ENCODE measurements around the gene TAS2R60. TPM values are rescaled to one million over a fixed set of nuclear protein-coding genes. Genes with fewer than 3 reads are reported as not detected.

Gene TAS2R60
- total RNA-seq, 1 experiment from 2014 or later: not detected

DNA sequence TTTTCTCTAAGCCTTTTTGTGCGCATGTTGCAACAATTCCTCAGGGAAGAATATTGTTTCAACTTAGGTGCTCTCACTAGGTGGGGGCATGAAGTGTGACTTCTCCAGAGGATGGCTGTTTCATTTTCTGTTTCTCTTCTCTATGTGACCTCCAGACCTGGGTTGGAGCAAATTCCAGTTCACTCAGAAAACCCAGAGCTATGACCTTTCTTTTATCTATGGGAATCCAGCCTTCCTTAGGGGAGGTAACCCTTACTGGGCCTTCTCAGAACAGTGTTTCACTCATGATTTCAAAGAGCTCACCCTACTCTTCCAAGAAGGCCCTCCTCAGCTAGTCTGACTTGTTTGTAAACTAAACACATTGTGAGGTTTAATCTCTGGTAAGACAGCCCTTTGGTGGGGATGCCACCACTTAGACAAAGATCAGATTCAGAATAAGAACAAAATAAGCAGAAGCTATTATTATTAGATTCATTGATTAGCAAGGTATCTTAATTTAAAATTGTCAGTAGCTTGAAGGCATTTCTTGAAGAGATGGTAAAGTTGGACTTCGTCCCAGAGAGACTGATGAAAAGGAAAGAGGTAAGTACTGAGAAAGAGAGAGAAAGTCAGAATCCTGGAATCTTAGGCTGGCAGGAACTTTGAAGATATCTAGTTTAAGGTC, 16.6 kb upstream of the TAS2R60 start:
- intact Hi-C loops (cut with micrococcal nuclease; ENCODE audit: unreplicated experiment): no loop called here
- ChIA-PET CTCF (no interaction called here), POLR2A (ENCODE audit: low non-redundant PET) (no interaction called here)
- Histone ChIP-seq H3K9me3 (ENCODE audit: low read depth, low read length, poor library complexity, severe bottlenecking) (no peaks in the 10 kb centered on the region), H3K27me3 (replicated peaks; ENCODE audit: insufficient read depth, low read depth, low read length, poor library complexity) (no peaks in the 10 kb centered on the region), H3K4me1 (ENCODE audit: insufficient read depth, low read length, poor library complexity, severe bottlenecking) (no peaks in the 10 kb centered on the region), H3K36me3 (ENCODE audit: insufficient read depth, low read length, poor library complexity, severe bottlenecking) (no peaks in the 10 kb centered on the region), H3K4me3 (ENCODE audit: low read depth, low read length, poor library complexity, severe bottlenecking) (no peak overlapping the region), H3K27ac (ENCODE audit: low read depth, low read length, poor library complexity, severe bottlenecking) (no peak overlapping the region)
- no TSS peak for BruUV-seq (replicated peaks)
- TF ChIP-seq EZH2 (IDR thresholded peaks at IDR 0.05; ENCODE audit: borderline replicate concordance, low read depth, low read length, poor library complexity, severe bottlenecking) (no peak), CTCF (conservative IDR thresholded peaks at IDR 0.05; ENCODE audit: low read depth, low read length) (no peak)
- DNase-seq (ENCODE audit: low spot score): no peak

- no peaks in the 10 kb centered on the region for H3K27me3 ChIP-seq (replicated peaks; ENCODE audit: insufficient read depth, low read depth, low read length, poor library complexity)
- no TSS peak for BruUV-seq (replicated peaks)
- no peak overlapping the region for H3K27ac ChIP-seq (ENCODE audit: low read depth, low read length, poor library complexity, severe bottlenecking)
- H3K9me3 ChIP-seq (ENCODE audit: low read depth, low read length, poor library complexity, severe bottlenecking): no peaks in the 10 kb centered on the region
- DNase-seq (ENCODE audit: low spot score): no peak
- TF ChIP-seq CTCF (conservative IDR thresholded peaks at IDR 0.05; ENCODE audit: low read depth, low read length) (no peak), EZH2 (IDR thresholded peaks at IDR 0.05; ENCODE audit: borderline replicate concordance, low read depth, low read length, poor library complexity, severe bottlenecking) (no peak)
- CTCF ChIA-PET: no interaction called here
- intact Hi-C loops (cut with micrococcal nuclease; ENCODE audit: unreplicated experiment): no loop called here
- POLR2A ChIA-PET (ENCODE audit: low non-redundant PET): no interaction called here
- no peaks in the 10 kb centered on the region for H3K36me3 ChIP-seq (ENCODE audit: insufficient read depth, low read length, poor library complexity, severe bottlenecking)
- no peak overlapping the region for H3K4me3 ChIP-seq (ENCODE audit: low read depth, low read length, poor library complexity, severe bottlenecking)
- no peaks in the 10 kb centered on the region for H3K4me1 ChIP-seq (ENCODE audit: insufficient read depth, low read length, poor library complexity, severe bottlenecking)
These were observed 13.2 kb upstream of the TAS2R60 start for GRCh38 chr7:143429770-143430698.

DNA sequence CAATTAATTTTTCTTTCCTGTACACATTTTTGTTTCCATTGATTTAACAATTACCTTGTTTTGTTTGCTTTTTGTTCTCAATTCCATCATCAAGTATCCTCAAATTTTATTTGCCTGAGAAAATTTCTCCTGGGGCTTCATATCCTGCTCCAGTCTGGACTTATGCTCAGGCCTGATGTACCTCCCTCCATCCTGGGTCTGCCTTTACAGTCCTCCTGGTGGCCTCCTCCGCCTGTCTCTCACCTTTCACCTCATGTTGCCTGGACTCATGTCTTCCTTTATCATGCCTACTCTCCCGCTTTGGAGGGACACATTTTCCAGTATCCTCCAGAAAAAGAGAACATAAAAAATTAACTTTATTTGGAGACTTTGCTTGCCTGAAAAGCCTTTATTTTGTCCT, 12.1 kb upstream of the TAS2R60 start:
- Histone ChIP-seq H3K36me3 (ENCODE audit: insufficient read depth, low read length, poor library complexity, severe bottlenecking) (no peaks in the 10 kb centered on the region), H3K9me3 (ENCODE audit: low read depth, low read length, poor library complexity, severe bottlenecking) (no peaks in the 10 kb centered on the region), H3K4me3 (ENCODE audit: low read depth, low read length, poor library complexity, severe bottlenecking) (no peak overlapping the region), H3K4me1 (ENCODE audit: insufficient read depth, low read length, poor library complexity, severe bottlenecking) (no peaks in the 10 kb centered on the region), H3K27ac (ENCODE audit: low read depth, low read length, poor library complexity, severe bottlenecking) (no peak overlapping the region), H3K27me3 (replicated peaks; ENCODE audit: insufficient read depth, low read depth, low read length, poor library complexity) (no peaks in the 10 kb centered on the region)
- TF ChIP-seq EZH2 (IDR thresholded peaks at IDR 0.05; ENCODE audit: borderline replicate concordance, low read depth, low read length, poor library complexity, severe bottlenecking) (no peak), CTCF (conservative IDR thresholded peaks at IDR 0.05; ENCODE audit: low read depth, low read length) (no peak)
- ChIA-PET POLR2A (ENCODE audit: low non-redundant PET) (no interaction called here), CTCF (no interaction called here)
- intact Hi-C loops (cut with micrococcal nuclease; ENCODE audit: unreplicated experiment): no loop called here
- BruUV-seq (replicated peaks): no TSS peak
- no peak for DNase-seq (ENCODE audit: low spot score)

Measured in A673 (cell line).